ENCODE data around the gene WNT3A.
A peak's percentile ranks its signal among the peaks of the same experiment; 100 is the strongest.

The WNT3A gene

GRCh38 chr1:228097333-228098081 is 90.7 kb downstream of the WNT3A start:
- no peak for TF ChIP-seq CTCF (IDR thresholded peaks at IDR 0.05; ENCODE audit: insufficient read depth, low read depth, low read length, missing control alignments)
- H3K4me3 ChIP-seq (ENCODE audit: low read length), result no peak overlapping the region
- no peak for DNase-seq (ENCODE audit: low read depth)

GRCh38 chr1:228098323-228098931 is 91.6 kb downstream of the WNT3A start:
- H3K4me3 ChIP-seq (ENCODE audit: low read length), result no peak overlapping the region
- no peak for DNase-seq (ENCODE audit: low read depth)
- TF ChIP-seq CTCF (IDR thresholded peaks at IDR 0.05; ENCODE audit: insufficient read depth, low read depth, low read length, missing control alignments), result no peak

- TF ChIP-seq CTCF (IDR thresholded peaks at IDR 0.05; ENCODE audit: insufficient read depth, low read depth, low read length, missing control alignments), result no peak
- no peak for DNase-seq (ENCODE audit: low read depth)
- H3K4me3 ChIP-seq (ENCODE audit: low read length), result no peak overlapping the region
Observed at GRCh38 chr1:228099331-228099732, 92.5 kb downstream of the WNT3A start.

- H3K4me3 ChIP-seq (ENCODE audit: low read length), result no peak overlapping the region
- no peak for DNase-seq (ENCODE audit: low read depth)
- no peak for TF ChIP-seq CTCF (IDR thresholded peaks at IDR 0.05; ENCODE audit: insufficient read depth, low read depth, low read length, missing control alignments)
Observed at GRCh38 chr1:228100822-228101613, 94.2 kb downstream of the WNT3A start.

GRCh38 chr1:228101614-228101993 is 94.8 kb downstream of the WNT3A start:
- TF ChIP-seq CTCF (IDR thresholded peaks at IDR 0.05; ENCODE audit: insufficient read depth, low read depth, low read length, missing control alignments), result no peak
- DNase-seq (ENCODE audit: low read depth), result no peak

GRCh38 chr1:228101994-228102790 is 95.4 kb downstream of the WNT3A start:
- H3K4me3 ChIP-seq (ENCODE audit: low read length), result peak overlapping the region; percentile 76
- DNase-seq (ENCODE audit: low read depth), result peak; percentile 57
- TF ChIP-seq CTCF (IDR thresholded peaks at IDR 0.05; ENCODE audit: insufficient read depth, low read depth, low read length, missing control alignments), result peak; percentile 26

More at GRCh38 chr1:228101614-228101993, 94.8 kb downstream of the WNT3A start:
- peak overlapping the region; percentile 76 for H3K4me3 ChIP-seq (ENCODE audit: low read length)

Data from epithelial cell of esophagus (primary cell).